GM21619 (cell line): ENCODE results near the gene H2BW2.
"Not testable (repeated sequence)": the region's sequence is repeated elsewhere in the genome, so short reads cannot be mapped to it uniquely, and the experiment has no call there.

Experiments used
- ATAC-seq: cut with Tn5 transposase; IDR thresholded peaks from one replicate; pipeline ENCODE4 v1.9.1; 2021; ENCODE audit not compliant: unreplicated experiment

Gene H2BW2

DNA sequence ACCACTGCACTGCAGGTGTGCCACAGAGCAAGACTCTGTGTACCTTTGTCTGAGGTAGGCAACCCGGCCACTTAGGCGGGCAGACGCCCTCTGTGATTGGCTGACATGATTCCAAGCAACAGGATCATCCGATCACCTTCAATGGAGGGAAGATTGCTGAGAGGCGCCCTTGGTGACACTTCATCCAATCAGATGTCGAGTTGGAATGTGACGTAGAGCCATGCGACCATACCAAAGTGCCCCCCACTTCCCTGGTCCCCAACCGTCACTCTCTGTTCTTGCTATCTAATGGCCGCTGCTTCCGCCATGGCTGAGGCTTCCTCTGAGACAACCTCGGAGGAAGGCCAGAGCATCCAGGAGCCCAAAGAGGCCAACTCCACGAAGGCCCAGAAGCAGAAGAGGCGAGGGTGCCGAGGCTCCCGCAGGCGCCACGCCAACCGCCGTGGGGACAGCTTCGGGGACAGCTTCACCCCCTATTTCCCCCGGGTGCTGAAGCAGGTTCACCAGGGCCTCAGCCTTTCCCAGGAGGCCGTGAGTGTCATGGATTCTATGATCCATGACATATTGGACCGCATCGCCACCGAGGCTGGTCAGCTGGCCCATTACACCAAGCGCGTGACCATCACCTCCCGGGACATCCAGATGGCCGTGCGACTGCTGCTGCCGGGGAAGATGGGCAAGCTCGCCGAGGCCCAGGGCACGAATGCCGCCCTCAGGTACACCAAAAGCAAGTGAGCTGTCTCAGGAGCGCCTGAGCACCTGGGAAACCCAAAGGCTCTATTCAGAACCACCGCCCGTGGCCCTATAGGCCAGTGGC, at the start of gene H2BW2:
TSS of gene H2BW2 (plus strand) at position 268 of the 817 bp plus-strand sequence. CDS start at position 307, 39 bp downstream.
- no peak for ATAC-seq

DNA sequence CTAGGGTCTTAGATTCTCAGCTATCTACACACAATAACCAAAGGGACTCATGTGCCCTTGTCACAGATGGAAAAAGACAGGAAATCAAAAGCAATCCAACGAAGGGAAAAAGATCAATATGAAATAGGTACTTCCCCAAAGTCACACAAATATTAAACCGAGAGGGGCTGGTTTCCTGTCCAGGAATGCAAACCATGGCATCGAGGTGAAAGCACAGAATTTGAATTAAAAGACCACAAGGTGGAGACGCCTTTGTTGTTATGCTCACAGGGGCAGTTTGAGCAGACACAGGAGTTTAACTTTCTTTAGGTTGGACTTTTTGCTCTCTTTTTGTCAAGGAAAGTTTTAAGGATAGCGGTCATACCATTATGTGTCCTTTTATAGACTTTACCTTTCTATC, 40.5 kb upstream of the H2BW2 start:
- ATAC-seq, result peak; percentile 95

DNA sequence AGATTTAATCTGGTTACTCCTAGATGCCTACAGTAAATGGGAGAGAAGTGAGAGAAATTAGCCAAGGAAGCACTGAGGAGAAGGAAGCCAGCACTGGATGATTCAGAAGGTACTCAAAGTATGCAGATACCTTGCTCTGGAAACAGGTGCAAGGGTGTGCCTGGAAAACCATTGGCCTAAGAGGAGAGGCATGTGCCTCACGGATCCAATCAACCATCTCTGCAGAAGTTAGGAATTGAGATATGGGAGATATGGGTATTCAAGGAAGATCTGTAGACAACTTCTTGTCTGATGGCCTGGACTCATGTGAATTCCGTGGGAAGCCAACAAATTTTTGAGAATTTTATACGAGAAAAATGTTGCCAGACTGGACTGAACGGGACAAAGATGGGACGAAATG, 30.9 kb upstream of the H2BW2 start:
- ATAC-seq, result no peak

DNA sequence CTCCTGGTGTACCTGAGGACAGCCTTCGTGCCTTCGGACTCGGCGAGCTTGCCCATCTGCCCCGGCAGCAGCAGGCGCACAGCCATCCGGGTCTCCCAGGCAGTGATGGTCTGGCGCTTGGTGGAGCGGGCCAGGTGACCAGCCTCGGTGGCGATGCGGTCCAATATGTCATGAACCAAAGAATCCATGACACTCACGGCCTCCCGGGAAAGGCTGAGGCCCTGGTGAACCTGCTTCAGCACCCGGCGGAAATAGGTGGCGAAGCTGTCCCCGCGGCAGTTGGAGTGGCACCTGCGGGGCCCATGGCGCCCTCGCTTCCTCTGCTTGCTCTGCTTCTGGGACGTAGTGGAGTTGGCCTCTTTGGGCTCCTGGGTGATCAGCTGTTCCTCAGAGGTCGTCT, 26.6 kb upstream of the H2BW2 start:
- no peak for ATAC-seq

DNA sequence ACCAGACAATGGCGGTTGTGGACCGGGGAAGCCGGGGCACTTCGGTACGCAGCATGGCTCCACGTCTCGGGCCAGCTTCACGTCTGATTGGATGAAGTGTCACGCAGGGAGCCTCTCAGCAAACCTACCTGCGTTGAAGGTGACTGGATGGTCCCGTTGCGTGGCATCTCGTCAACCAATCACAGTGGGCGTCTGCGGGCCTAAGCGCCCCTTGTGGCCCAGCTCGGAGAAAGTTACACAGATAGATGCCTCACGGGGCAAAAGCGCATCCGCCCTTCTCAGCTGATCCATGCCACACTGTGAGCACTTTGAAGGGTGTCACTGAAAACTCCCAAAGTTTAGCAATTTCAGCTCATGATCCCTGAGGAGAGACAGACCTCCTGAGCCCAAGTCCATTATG, 26.1 kb upstream of the H2BW2 start, which contains the start of gene H2BW1:
TSS of gene H2BW1 (minus strand) at position 103 of the 400 bp plus-strand sequence. CDS start 132 bp downstream, outside the sequence.
- ATAC-seq, result no peak

DNA sequence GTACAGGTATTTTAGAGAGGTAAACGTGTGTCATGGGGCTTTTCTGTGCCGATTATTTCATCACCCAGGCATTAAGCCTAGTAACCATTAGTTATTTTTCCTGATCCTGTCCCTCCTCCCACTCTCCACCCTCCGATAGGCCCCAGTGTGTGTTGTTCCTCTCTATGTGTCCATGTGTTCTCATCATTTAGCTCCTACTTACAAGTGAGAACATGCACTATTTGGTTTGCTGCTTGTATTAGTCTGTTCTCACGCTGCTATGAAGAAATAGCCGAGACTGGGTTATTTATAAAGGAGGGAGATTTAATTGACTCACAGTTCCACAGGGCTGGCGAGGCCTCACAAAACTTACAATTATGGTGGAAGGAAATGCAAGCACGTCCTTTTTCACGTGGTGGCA, 24.2 kb upstream of the H2BW2 start:
- ATAC-seq, result not testable (repeated sequence)

DNA sequence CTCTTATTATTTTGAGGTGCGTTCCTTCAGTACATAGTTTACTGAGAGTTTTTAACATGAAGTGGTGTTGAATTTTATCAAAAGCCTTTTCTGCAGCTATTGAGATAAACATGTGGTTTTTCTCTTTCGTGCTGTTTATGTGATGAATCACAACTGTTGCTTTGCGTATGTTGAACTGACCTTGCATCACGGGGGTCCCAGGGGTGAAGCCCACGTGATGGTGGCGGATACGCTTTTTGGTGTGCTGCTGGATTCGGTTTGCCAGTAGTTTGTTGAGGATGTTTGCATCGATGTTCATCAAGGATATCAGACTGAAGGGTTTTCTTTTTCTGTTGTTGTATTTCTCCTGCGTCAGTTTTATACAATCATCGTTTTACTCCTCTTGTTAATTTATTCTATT, 21.6 kb upstream of the H2BW2 start:
- ATAC-seq, result no peak

DNA sequence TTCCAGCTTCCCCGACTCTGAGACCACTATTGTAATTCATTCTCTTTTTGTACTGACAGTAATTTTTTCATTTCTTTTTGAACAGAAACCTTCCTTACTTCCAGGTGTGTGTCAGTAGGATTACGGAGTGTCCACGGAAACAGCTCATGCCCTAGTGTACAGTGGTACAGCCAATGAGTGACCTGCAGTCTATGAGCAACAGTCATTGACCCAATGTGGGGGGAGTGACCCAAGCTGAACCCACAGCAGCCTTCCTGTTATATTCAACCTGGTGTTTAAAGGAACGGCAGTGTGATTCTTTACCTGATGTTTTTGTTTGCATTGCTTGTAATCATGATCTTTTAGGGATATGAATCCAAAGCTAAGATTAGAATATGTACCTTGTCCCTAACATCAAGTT, 1.2 kb downstream of the H2BW2 start:
- ATAC-seq, result no peak

DNA sequence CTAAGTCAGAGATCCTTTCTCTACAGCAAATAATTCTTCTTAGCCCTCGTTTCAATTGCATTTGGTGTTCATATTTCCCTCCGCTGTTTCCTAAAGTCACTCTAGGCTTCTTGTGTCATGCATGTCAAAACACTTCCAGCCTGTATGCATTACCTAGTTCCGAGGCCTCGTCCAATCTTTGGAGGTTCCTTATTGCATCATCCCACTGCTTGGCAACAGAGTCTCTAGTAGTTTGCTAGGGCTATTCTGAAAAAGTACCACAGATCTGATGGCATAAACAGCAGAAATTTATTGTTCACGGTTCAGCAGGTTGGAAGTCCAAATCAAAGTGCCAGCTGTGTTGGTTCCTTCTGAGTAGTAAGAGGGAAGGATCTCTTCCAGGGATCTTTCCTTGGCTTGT, 5.9 kb downstream of the H2BW2 start:
- no peak for ATAC-seq

DNA sequence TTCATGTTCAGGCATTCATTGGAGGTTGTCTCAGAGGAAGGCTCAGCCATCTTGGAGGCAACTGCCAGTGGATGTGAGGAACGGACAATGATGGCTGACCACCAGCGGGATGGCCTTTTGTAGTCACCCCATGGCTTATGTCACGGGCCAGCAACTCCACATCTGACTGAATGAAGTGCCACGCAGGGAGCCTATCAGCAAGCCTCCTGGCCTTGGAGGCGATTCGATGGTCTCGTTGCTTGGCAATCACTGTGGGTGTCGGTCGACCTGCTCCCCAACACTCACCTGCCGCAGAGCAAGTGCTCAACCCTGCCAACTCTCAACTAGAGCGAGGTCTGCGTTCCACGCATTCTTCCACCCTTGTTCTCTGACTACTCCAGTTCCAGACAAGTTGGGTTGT, 7.4 kb downstream of the H2BW2 start:
- no peak for ATAC-seq

DNA sequence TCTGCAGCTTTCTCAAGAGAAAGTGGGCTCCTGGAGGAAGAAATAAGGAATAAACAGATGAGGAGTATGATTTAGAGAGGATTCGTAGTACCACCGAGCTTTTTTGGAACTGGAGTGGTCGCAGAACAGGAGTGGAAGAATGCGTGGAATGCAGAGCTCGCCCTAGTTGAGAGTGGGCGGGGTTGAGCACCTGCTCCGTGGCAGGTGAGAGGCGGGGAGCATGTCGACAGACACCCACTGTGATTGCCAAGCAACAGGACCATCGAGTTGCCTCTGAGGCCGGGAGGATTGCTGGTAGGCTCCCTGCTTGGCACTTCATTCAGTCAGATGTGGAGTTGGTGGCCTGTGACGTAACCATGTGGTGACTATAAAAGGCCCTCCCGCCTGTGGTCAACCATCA, 15.2 kb downstream of the H2BW2 start:
- not testable (repeated sequence) for ATAC-seq

DNA sequence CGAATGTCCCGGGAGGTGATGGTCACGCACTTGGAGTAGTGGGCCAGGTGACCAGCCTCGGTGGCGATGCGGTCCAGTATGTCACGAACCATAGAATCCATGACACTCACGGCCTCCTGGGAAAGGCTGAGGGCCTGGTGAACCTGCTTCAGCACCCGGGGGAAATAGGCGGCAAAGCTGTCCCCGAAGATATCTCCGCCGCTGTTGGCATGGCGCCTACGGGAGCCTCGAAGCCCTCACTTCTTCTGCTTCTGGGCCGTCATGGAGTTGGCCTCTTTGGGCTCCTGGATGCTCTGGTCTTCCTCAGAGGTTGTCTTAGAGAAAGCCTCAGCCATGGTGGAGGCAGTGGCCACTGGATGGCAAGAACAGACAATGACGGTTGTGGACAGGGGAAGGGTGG, 22.9 kb downstream of the H2BW2 start:
- not testable (repeated sequence) for ATAC-seq

DNA sequence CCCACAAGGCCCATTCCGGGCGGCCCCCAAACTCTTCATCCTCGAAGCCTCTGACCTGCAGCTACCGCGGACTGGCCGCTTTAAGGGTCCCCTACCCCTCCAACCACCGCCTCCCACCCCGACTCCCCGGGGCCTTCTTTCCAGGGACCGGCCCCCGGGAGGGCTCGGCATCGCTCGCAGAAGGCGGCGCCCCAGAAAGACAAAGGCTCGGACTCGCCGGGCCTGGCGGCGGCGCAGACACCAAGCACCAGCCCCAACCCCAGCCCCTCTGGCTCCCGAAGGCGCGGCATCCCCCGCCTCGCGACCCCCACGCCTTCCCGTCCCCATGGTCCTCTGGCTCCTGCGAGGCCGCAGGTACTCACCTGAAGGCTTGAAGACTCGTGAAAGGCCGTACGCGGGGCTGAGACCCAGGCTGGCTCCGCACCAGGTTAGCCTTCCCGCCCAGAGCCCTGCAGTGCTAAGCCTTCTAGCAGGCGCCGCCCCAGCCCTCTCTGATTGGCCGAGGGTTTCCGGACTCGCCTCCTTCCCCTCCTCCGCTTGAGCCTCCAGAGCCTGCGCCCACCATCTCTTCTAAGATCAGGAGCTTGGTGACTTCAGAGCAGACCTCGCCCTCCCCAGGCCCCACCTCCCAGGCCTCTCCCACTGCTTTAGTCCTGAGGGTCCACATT, 36.2 kb downstream of the H2BW2 start, which contains the start of gene TMSB15C:
TSS of gene TMSB15C (minus strand) at position 459 of the 668 bp plus-strand sequence.
- ATAC-seq, result peak; percentile 99

DNA sequence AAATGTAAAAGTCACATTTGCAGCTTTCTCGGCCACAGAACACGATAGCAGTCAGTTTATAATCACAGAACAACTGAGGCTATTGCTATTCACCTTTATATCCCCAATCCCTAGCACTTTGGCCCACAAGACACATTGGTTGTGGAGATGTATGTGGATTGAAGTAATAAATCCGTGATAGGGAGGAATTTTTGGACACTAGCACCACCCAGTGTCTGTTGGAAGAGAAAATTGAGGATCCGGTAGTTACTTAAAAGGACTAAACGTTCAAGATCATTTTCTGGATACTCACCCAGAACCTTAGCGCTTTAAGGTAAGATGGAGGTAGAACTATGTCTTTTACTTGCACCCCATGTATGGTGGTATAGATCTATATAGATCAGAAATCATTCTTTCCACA, 38.1 kb downstream of the H2BW2 start:
- not testable (repeated sequence) for ATAC-seq

DNA sequence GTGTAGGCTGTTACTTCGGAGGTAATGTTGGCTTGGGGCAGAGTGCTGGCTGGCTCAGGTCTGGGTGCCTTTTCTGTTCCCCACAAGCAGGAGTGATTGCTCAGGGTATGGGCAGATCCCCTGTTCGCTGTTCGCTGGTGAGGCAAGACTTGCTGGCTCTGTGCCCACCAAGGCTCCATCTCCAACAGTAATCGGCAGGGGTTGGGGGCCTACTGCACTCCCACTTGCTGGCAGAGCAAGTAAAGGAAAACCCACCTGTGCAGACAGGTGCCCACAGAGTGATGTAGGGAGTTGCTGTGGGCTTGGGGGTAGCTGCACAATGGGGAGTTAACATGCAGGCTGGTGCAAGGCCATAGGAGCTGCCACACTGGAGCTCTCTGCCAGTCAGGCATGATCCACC, 44.3 kb downstream of the H2BW2 start:
- ATAC-seq, result no peak

DNA sequence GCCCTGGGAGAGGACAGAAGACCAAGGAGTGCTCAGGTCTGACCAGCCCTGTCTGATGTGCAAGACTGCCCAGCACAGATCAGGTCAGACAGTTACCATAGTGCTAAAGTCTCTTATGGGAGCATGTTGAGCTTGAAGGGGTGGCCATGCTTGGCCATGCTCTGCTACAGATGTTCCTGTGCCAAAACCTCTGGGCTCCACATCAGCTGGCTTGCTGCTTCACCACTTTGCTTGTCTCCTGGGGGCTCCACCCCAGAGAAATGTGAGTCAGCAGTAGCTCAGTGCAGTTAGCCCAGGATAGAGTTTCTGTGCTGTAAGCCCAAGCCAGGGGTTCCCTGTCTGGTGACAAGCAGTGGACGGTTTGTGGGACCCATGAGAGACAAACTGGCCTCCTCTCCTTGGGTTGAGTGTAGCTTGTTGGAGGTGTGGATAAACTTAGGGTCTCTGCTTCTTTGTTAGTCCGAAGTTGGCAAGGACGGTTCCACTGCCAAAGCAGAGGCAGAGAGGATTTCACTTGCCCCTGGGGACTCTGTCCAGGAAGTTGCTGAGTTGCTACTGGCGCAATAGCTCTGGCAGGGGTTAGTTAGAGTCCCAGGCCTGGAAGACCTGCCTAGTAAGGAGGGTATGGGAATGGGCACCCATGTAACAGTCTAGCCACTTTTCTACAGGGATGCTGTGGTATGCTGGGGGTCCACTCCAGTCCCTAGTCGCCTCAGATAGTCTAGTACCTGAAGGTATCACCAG, 45.0 kb downstream of the H2BW2 start:
- ATAC-seq, result no peak

DNA sequence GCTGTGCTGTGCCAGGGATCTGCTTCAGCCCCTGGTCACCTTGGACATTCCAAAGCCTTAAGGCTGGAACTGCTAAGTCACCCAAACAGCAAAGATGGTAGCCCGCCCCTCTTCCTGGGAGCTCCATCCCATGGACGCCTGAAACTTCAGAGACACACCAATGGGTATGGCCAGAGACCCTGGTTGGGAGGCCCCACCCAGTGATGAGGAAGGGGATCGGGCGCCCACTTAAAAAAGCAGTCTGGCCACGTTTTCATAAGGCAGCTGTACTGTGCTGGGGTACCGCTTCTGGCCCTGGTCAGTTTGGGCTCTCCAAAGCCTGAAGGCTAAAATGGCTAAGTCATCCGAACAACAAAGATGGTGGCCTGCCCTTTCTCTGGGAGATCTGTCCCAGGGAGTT, 45.7 kb downstream of the H2BW2 start:
- no peak for ATAC-seq

DNA sequence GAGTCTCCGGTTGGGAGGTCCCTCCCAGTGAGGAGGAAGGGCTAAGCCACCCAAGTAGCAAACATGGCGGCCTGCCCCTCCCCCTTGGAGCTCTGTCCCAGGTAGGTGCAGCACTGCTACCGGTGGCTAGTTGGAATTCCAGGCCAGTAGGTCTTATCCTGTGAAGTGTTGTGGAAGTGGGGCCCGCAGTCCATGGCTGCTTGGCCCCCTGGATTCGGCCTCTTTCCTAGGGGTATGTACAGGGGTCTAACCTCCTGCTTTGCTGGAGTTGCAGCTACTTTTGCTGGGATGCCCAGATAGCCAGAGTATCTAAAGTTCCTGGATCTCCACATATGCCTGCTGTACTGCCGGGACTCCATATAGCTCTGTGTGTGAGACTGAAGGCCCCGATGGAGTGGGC, 46.2 kb downstream of the H2BW2 start:
- no peak for ATAC-seq
